ENCODE data around the gene MPZL3.

Gene MPZL3

DNA sequence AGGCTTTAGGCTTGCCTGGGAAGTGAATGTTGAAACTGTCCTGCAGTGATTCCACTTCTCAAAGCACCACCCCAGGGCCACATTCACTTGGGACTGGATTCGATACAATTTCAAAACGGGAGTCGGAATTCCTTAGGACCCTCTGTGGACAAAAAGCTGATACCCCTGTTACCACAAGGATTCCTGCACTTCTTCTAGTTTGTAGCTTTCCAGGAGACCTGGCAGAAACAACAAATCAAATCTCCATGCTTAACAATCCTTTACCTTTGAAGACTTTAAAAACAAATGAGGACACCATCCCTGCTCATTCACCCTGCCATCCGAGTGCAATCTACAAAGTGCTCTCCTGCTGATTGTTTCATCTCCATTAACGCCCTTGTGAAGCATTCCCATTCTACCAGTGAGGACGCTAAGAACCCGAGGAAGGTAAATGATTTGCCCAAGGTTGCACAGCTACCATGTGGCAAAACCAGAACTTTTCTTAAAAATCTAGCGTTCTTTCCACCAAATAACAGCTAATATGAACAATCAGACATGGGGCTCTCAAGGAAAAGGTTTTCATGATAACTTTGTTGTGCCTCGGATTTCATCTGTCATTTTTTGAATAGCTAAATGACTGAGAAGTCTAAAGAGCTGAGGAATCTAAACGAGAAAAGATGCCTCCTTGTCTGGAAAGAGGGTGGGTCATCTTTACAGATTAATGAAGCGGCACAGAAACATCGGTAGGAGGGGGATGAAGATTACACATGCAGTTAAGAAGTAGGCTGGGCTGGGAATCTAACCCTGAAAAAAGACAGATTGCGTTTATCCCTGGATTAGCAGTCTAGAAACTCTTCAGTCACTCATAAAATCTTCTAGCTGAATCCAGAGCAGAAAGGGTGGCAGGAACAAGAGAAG, 12.7 kb upstream of the MPZL3 start:
- DNase-seq (ENCODE audit: low spot score): peak; percentile 54

DNA sequence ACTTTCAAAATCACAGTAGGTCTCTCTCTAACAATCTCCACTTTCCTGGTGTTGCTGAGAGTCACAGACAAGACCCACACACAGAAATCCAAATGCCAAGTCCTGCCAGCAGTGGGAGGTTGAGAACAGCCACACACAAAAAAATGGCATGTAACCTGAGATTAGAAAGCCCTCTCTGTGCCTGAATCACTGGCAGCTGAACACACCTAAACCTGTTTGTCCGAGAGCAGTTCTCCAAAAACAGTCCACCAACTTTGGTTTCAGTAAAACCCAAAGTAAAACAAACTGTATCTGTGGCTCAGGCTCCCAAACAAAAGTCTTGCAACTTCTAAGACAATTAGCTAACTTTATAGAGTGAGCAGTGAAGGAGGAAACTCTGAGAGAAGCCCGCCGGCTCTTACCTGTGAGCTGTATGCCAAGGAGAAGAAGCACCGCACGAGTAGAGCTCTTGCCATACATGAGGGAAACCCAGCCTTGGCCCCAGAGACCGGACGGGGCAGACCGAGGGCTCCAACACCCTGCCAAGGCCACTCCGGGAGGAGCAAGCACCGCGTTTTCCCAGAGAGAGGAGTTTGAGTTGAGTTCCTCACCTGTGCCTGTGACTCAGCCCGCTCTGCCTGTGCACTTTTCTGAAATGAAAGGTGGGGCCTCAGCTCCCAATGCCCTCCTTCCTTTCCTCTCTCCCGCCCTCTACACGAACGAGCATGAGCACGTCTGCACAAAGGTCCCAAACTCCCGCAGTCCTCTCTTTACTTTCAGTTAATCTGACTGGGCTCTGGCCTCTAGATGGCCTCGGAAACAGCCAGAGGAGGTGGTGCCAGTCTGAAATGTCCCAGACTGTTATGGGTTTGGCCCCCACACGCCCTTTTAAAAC, 11.8 kb upstream of the MPZL3 start, which contains the start of gene MPZL2:
MPZL2 (minus strand) TSS at position 603 of the 874 bp plus-strand sequence; CDS start at position 459, 144 bp downstream.
- DNase-seq (ENCODE audit: low spot score): peak; percentile 86

DNA sequence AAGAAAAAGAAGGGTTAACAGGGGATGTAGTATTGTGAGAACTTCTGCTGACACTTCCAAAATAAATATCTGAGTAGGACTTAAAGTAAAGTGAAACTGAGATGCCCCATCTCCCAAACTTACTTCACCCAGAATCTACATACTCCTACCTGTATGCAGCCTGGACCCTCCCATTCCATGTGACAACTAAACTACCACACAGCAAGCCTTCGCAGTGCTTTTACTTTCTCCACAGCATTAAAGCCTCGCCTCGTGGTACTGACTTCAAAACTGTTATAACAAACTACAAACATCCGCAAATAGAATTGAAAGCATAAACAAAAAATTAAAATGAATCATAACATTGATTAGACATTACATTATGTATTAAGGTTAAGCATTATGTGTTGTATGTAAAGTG, 10.9 kb upstream of the MPZL3 start:
- no peak for DNase-seq (ENCODE audit: low spot score)

DNA sequence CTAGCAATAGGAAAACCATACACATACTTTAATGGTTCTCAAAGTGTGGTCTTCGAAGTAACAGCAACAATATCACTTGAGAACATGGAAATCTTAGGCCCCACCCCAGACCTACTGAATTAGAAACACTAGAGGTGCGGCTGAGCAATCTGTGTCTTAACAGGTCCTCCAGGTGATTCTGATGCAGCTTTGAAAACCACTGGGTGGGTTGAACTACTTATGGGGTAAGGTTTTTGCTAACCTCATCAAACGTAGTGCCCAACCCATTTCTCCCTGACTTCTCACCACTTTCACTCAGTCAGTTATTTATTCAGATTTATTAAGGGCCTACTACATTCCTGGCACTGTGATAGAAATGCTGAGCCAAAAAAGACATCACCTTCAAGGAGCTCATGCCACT, 8.2 kb upstream of the MPZL3 start:
- DNase-seq (ENCODE audit: low spot score): no peak

DNA sequence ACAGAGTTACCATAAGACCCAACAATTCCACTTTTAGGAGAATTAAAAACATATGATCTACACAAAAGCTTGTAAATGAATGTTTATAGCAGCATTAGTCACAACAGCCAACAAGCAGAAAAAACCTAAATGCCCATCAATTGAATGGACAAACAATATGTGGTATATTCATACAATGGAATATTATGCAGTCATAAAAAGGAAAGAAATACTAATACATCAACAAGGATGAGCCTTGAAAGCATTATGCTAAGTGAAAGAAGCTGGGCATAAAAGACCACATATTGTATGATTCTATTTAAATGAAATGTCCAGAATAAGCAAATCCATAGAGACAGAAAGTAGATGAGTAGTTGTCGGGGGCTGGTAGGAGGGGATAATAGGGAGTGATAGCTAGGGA, 7.0 kb upstream of the MPZL3 start:
- DNase-seq (ENCODE audit: low spot score): no peak

DNA sequence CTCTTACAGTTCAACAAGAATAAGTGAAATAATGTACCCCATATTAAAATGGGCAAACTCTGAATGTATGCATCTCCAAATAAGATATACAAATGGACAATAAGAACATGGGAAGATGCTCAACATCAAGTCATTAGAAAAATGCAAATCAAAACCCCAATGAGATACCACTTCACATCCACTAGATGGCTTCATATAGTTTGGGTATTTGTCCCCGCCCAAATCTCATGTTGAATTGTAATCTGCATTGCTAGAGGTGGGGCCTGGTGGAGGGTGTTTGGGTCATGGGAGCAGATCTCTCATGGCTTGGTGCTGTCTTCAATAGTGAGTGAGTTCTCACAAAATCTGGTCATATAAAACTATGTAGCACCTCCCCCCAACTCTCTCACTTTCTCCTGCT, 6.2 kb upstream of the MPZL3 start:
- no peak for DNase-seq (ENCODE audit: low spot score)

DNA sequence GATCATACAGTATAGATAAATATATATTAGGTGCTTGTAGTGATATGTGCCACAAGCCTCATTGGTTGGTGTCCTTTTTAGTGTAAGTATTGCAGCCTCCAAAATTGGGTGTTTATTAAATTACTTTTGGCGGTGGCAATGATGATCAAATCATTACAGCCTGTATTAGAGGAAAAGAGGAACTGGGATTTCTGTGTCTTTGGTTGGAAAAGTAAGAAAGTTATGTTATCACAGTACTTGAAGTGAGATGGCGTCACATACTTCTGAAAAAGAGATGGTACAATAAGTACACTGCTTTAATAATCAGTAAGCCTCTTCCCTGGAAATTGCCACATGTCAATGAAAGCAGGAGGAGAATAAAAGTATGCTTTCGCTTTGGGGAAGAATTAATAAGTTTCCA, 523 bp upstream of the MPZL3 start:
- DNase-seq (ENCODE audit: low spot score): no peak

DNA sequence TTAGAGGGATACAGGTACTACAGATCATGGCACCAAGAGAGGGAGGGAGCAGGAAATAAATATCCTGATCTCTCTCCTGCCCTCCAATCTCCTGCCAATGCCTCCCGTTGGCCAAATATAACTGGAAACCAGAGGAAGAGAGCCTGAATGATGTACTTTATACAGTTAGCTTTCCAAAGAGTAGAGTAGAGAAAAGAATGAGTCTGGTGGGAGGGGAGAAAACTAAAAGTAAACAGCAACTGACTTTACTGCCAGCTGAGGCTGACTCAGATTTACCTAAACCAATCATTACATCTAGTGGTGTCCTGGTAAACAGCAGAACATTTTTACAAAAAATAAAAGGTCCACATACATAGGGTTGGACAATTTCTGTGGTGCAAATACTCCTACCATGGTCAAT, 5.1 kb downstream of the MPZL3 start:
- peak; percentile 16 for DNase-seq (ENCODE audit: low spot score)

DNA sequence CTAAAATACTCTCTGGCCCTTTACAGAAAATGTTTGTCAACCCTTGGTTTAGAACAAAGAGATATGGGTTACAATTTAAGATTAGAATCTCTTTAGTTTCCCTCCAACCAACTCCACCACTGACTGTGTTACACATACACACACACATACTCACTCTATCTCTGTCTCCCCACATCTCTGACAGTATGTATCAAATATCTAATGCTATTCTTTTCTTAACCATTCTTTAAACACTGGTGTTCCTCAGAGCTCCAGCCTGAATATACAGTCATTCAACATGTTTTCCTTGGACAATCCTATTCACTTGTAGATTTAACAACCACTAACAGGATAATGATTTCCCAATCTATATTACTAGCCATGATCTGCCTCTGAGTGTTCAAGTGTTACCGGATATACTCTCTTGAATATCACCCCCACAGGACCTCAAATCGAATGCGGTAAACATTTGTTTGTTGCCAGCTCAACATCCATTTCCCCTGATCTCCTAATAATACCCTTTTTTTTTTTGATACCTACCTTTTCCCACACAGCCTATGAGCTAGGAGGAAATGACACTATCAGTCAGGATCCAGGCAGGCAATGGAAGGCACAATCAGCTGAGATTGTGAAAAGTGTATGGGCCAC, 6.1 kb downstream of the MPZL3 start:
- DNase-seq (ENCODE audit: low spot score): no peak

DNA sequence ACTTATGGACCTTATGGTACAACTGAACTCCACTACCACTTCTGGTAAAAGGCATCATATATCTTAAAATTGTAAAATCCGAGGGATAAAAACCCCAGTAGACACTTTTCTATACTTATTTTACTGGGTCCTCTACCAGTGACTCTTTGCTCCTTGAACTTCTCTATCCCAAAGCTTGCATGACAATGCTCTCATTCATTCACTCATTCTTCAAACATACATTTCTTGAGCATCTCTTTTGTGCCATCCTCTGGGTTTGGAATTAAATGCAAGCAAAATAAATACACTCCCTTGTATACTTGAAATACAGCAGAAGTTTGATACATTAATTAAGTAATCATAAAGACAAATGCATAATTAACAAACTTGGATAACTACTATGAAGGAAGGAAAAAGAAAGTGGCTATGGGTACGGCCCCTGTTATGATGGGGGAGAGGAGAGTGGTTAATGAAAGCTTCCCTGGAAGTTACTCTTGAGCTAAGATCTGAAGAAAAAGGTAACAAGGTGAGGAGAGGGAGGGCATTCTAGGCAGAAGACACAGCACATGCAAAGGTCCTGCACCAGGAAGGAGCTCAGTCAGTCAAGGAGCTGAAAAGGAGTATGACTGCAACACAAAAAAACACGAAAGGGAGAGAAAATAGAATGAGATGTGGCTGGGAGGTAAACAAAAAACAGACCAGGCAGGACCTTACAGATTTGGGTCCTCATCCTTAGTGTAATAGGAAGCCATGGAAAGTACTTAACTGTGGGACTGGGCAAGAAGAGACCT, 8.0 kb downstream of the MPZL3 start:
- no peak for DNase-seq (ENCODE audit: low spot score)

DNA sequence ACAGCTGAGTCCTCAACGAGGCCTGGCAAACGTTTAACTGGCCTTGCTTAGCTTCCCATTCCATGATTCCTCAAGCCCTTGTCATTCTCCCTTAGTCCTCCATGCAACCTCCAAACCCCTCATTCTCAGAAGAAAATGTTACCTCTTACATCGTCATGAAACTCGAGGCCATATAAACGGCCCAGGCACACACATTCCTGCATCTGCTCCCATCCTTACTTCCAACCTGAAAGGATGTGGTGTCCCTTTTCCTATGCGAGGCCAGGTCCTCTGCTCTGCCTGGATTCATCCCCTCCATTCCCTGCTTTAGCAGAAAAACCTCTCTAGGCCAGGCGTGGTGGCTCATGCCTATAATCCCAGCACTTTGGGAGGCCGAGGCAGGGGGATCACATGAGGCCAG, 9.0 kb downstream of the MPZL3 start:
- DNase-seq (ENCODE audit: low spot score): no peak

DNA sequence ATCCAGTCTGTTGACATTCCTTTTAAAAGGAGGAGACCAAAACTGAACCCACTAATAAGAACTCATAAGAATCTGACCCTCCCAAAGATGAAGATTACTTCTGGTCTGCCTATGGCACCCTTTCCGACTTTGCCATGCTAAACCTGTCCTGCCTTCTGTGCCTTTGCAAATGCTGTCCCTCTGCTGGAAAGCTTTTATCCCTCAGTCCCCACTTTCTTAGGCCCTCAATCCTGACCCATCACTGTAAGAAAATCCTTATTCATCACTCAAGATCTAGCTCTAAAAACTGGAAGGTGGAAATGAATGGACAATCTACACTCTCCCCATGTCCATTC, 10.4 kb downstream of the MPZL3 start:
- DNase-seq (ENCODE audit: low spot score): no peak

DNA sequence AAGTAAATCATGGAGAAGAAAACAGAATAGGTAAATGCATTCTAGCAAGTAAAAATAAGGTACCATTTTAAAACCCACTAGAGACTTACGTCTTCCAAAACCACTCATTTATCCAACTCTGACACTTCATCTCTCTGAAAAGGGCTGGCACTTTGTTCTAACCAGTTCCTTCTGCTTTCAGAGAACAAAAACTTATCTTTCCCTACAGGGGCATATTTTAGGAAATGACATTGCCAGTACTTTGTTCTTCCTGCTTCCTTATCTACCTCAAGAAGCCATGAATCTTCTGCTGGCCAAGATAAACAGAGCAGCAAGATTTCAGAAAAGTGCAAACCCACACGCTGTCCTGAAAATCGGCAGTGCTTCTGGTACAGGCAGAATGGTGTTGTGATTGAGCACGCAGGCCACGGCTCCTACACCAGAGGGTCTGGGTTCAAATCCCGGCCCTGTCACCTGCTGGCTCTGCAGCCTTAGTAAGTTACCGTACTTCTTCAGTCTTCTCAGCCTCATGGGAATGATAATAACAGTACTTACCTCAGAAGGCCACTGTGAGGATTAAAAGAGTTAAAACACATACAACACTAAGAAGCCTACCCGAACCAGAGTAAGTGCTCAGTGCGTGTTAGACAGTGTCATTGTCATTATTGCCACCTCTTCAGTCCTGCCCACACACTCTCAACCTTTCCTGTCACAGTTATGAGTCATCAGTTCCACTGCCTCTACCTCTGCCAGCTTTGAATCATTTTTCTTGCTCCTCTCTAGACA, 11.0 kb downstream of the MPZL3 start:
- peak; percentile 78 for DNase-seq (ENCODE audit: low spot score)

DNA sequence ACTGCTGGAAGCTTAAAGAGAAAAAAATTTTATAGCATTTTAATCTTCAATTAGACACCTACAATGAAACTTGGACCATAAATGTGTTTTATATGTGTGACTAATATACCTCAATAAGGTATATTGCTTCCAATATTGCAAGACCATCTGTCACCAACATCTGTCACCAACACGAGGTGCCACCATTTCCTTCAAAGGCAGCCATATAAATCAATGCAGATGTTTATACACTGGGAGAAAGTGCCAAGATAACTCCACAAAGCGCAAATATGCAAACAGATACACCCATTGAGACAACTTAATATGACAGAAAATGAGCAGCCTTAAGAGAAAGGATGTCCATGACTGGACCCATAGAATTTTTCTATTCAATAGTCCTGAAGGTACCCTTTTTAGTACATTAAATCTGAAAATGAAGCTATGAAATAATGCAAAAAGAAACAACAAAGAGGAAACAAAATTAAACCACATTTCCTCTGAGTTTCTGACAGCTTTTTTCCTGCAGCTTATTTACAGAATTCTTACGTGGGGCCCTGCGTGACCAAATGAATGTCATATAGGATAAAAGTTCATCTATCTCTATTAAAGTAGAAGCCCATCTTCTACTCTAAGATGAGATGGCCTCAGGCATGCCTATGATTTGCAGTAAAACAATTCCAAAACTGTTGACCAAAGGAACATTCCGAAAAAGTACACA, 12.5 kb downstream of the MPZL3 start:
- DNase-seq (ENCODE audit: low spot score): no peak

DNA sequence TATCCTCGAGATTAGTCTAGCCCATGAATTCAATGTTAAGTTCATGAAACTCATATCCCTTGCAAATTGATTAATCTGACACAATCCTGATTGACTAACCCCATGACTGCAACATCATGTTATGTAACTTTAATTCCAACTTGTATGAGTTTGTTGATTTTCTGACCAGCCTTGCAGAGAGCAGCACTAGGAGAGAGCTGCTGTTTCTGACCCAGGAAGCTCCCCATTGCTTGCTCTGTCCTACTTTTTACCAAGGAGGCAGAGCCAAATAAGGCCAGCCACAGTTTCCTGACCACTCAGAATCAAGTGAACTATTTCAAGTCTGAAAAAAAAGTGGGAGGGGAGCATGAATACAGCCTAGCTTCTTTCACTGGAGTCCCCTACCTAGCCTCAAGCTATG, 13.2 kb downstream of the MPZL3 start:
- no peak for DNase-seq (ENCODE audit: low spot score)

DNA sequence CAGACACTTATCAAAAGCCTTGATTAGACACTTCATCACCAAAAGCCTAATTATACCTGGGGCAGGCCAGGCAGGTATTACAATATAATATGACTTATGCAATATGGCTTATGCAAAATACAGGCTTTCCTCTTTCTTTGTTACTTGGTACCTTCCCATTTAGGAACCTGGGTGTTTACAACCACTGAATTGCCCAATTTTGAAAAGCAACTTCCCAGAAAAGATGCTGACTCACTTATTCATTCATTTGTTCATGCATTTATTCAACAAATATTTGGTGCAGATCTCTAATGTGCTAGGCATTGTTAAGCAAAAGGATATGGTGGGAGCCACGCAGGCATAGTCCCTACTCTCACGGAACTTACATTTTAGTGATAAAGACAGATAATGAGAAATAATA, 13.7 kb downstream of the MPZL3 start:
- no peak for DNase-seq (ENCODE audit: low spot score)

DNA sequence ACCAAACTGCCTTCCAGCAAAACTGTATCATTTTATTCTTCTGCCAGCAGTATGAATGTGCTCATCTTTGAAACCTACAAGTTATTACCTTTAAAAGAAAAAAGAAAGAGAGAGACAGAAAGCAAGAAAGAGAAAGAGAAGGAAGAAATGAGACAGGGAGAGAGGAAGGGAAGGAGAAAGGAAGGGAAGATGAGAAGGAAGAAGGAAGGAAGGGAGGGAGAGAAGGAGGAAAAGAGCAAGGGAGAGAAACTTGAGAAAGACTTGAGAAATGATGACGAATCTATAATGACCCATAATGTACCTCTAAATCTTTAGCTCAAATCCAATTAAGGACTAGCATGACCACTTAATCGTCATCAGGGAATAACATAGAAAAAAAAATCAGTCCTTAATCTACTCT, 16.0 kb downstream of the MPZL3 start:
- DNase-seq (ENCODE audit: low spot score): no peak

DNA sequence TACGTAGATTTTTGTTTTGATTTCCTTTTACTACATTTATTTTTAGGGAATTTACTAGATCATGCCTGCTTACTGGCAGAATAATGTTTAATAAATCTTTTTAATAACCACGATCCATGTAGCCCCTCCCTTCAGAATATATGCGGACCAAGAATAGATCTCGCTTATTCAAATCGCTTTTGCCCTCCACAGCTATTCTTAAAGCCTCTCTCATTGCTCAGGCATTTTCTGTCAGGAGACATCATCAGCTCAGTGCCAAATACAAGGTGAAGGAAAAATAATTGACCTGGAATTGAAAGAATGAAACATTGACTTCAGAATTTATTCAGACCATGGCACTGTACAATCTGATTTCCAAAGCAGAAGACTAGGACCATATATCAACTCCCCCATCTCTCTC, 17.3 kb downstream of the MPZL3 start:
- DNase-seq (ENCODE audit: low spot score): no peak

DNA sequence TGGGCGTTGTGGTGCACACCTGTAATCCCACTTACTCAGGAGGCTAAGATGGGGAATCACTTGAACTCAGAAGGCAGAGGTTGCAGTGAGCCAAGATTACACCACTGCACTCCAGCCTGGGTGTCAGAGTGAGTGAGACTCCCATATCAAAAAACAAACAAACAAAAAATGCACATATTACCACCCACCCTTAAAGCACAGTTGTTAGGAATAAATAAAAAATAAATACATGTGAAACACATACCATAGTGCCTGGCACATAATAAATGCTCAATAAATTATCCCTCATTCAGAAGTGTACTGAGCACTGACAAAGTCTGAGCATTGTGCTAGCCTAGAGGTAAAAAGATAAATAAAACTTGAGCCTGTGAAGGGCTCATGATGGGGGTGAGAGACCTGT, 18.3 kb downstream of the MPZL3 start:
- DNase-seq (ENCODE audit: low spot score): no peak

DNA sequence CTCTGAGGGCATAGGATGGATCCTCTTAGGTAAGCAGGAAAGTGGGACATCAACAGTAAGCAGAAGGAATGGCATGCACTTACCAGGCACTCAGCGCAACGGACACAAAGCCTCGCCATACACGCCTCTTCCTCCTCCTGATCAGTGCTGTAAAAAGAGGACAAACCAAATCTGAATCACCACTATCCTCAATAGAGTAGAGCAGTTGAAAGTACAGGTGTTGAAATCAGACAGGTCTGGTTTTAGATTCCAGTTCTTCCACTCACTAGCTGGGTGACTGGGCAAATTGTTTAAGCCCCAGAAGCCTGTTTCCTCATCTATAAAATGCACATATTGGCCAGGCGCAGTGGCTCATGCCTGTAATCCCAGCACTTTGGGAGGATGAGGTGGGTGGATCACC, 18.8 kb downstream of the MPZL3 start:
- no peak for DNase-seq (ENCODE audit: low spot score)

DNA sequence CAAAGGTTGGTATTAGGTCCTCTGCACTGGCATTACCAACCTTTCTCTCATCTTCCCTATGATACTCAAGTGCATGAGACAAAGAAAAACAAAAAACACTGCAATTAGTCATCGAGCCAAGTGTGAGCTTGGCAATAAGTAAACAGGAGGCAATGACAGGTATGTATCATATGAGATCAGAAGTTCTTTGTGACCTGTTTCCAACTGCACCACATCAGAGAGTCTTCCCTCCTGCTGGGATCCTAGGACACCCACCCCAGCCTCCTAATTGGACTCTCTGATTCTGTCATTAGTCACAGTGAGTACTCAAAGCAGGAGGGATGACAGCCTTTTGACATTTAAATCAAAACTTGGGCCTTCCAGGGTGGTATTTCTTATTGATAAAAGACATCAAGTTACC, 19.5 kb downstream of the MPZL3 start:
- DNase-seq (ENCODE audit: low spot score): peak; percentile 34
